A549 (cell line): Measurements from ENCODE around the gene PAK4.

ENCODE experiments used
- BHLHE40 ChIP-seq: IDR thresholded peaks from 2 replicates; pipeline ENCODE4 v1.6.1; 2012; ENCODE audit warnings: low read depth, low read length, inconsistent platforms
- CTCF ChIP-seq: fragments of >200 bp; sonication (Bioruptor Twin); formaldehyde crosslinking; IDR thresholded peaks from 3 replicates; pipeline ENCODE4 v1.5.1; 2016
- EP300 ChIP-seq, 2 experiments: fragments of >200 bp; sonication (Bioruptor Twin); formaldehyde crosslinking; IDR thresholded peaks; 2 replicates in 1 of 2; 3 replicates in 1 of 2; pipeline ENCODE4 v1.6.1; 2016 to 2017
- GATA3 ChIP-seq: IDR thresholded peaks from 2 replicates; pipeline ENCODE4 v1.6.1; 2012; ENCODE audit warnings: borderline replicate concordance
- HOXA7 ChIP-seq: fragments of 250-450 bp; sonication (Bioruptor Pico); IDR thresholded peaks from 2 replicates; pipeline ENCODE4 v1.5.0; 2020; ENCODE audit warnings: mild to moderate bottlenecking, moderate library complexity
- JUN ChIP-seq, 2 experiments: fragments of >200 bp; sonication (Bioruptor Twin); formaldehyde crosslinking; IDR thresholded peaks; 2 replicates in 1 of 2; 3 replicates in 1 of 2; pipeline ENCODE4 v1.6.1; 2016 to 2017
- MAX ChIP-seq: IDR thresholded peaks from 2 replicates; pipeline ENCODE4 v1.6.1; 2012
- NR3C1 ChIP-seq: fragments of >200 bp; sonication (Bioruptor Twin); formaldehyde crosslinking; IDR thresholded peaks from 3 replicates; pipeline ENCODE4 v1.6.1; 2017
- POLR2A ChIP-seq: IDR thresholded peaks from 2 replicates; pipeline ENCODE4 v1.6.1; 2012; ENCODE audit warnings: mild to moderate bottlenecking, low read length
- RCOR1 ChIP-seq: fragments of 150-350 bp; IDR thresholded peaks from 2 replicates; pipeline ENCODE4 v1.6.1; 2014; ENCODE audit warnings: antibody characterized with exemption, low read length, low read depth
- REST ChIP-seq: fragments of 200-600 bp; sonication (generic); IDR thresholded peaks from 2 replicates; pipeline ENCODE4 v1.6.1; 2016; ENCODE audit warnings: antibody characterized with exemption, mild to moderate bottlenecking, moderate library complexity
- RFX5 ChIP-seq: fragments of 450-650 bp; IDR thresholded peaks from 2 replicates; pipeline ENCODE4 v1.7.1; 2014; ENCODE audit warnings: antibody characterized with exemption, mild to moderate bottlenecking, moderate library complexity
- USF2 ChIP-seq: fragments of 450-650 bp; IDR thresholded peaks from 2 replicates; pipeline ENCODE4 v1.6.1; 2014; ENCODE audit warnings: antibody characterized with exemption

GRCh38 chr19:39127812-39128515 lies 2.4 kb downstream of the PAK4 start:
- TF ChIP-seq REST (no peak), CTCF (no peak), USF2 (no peak), POLR2A (no peak), BHLHE40 (no peak), NR3C1 (no peak), MAX (no peak), RCOR1 (no peak), GATA3 (no peak), EP300 (IDR thresholded peaks at IDR 0.05) (no peak), HOXA7 (CRISPR knock-in tag) (no peak), RFX5 (no peak), JUN (IDR thresholded peaks at IDR 0.05) (no peak)
